Activated naive CD8-positive, alpha-beta T cell (primary cell): ENCODE measurements around the gene TPCN1.

ENCODE experiments used
- H3K27ac Mint-ChIP-seq: one replicate; pipeline ENCODE4 v1.8.0; 2021; ENCODE audit warnings: mixed read lengths
- H3K27me3 Mint-ChIP-seq: one replicate; pipeline ENCODE4 v1.8.0; 2021; ENCODE audit warnings: mixed read lengths
- H3K36me3 Mint-ChIP-seq: one replicate; pipeline ENCODE4 v1.8.0; 2021; ENCODE audit warnings: mixed read lengths
- H3K4me1 Mint-ChIP-seq: one replicate; pipeline ENCODE4 v1.8.0; 2021; ENCODE audit warnings: low read depth, mixed read lengths
- H3K4me3 Mint-ChIP-seq: one replicate; pipeline ENCODE4 v1.8.0; 2021; ENCODE audit warnings: mild to moderate bottlenecking, mixed read lengths
- H3K9me3 Mint-ChIP-seq: one replicate; pipeline ENCODE4 v1.8.0; 2021; ENCODE audit warnings: low read depth, mixed read lengths

TPCN1 gene

DNA sequence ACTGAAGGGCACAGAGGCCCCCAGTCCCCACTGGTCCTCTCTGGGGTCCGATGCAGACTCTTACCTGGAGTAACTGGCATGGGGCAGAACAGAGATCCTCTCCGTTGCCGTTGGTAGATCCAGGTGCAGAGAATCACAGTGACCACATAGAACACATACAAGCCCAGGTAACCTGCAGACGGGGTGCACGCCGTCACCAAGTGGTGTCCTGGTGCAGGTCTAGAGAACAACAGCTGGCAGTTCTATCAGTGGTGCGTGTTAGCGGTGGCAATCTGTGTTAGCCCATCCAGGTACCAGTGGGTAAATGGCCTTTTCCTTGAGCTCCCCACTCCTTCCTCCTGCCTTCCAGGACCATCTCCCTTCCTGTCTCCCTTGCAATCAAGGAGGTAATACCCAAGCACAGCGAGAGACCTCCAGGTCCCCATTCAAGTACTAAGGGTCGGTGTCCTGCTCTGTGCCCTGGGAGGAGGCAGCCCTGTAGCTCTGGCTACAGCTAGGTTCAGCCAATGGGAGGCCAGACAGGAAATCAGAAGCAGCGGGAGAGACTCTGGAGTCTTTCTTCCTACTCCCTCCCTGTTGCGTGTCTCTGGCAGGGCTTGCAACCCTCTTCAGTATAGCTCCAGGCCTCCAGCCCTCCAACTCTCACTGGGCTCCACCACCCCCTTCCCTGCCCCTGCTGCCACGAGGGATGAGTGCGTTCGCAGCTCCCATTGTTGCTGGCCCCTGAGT, 97.8 kb downstream of the TPCN1 start:
- H3K27ac Mint-ChIP-seq, result no peak overlapping the region
- H3K9me3 Mint-ChIP-seq, result no peaks in the 10 kb centered on the region
- peaks cover 9% of the 10 kb centered on the region for H3K4me1 Mint-ChIP-seq
- no peak overlapping the region for H3K4me3 Mint-ChIP-seq
- no peaks in the 10 kb centered on the region for H3K27me3 Mint-ChIP-seq
- H3K36me3 Mint-ChIP-seq, result peaks cover 7% of the 10 kb centered on the region

DNA sequence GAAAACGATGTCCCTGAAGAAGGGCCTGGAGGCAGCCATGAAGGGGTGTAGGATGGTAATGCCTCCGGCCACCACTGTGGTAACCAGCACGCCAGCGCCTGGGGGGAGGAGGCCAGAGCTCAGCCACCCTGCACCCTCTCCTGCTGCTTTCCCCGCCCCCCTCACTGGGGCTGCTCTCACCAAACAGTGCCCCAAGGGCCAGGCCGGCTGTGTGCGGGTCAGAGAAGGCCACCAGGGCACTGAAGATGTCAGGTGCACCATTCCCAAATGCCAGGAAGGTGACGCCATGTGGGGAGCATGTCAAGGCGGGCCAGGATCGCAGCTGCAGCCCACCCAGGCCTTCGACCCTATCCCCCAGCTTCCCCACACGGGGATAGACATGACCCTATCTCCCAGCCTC, 99.1 kb downstream of the TPCN1 start:
- H3K4me3 Mint-ChIP-seq, result no peak overlapping the region
- H3K9me3 Mint-ChIP-seq, result no peaks in the 10 kb centered on the region
- no peak overlapping the region for H3K27ac Mint-ChIP-seq
- peaks cover 11% of the 10 kb centered on the region for H3K4me1 Mint-ChIP-seq
- no peaks in the 10 kb centered on the region for H3K27me3 Mint-ChIP-seq
- peaks cover 7% of the 10 kb centered on the region for H3K36me3 Mint-ChIP-seq

DNA sequence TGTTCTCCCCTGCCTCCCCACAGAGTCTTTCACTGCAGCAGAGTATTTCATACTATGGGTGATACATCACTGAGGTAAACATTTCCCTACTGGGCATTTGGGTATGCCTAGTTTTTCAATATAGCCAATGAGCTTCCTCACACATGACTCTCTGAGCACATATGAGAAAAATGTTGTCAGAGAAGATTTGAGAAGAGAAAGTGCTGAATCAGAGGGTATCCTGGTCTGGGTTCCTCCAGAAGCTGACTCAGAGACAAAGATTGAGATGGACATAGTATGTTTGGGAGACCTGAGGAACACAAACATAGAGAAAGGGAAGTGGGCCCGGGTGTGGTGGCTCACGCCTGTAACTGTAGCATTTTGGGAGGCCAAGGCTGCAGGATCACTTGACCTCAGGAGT, 101.1 kb downstream of the TPCN1 start:
- H3K9me3 Mint-ChIP-seq, result no peaks in the 10 kb centered on the region

DNA sequence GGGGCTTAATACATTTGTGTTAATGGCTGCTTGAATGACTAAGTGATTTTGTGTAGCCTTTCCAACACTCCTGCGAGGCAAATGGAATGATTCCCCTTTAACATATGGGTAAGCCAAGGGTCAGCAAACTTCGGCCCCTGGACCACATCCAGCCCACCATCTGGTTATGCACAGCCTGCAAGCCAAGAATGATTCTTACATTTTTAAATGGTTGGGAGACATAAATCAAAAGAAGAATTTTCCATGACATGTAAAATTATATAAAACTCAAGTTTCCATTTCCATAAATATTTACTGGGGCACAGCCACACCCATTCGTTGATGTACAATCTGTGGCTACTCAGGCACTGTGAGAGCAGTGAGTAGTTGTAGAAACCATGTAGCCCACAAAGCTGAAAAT, 104.7 kb downstream of the TPCN1 start:
- H3K36me3 Mint-ChIP-seq, result no peaks in the 10 kb centered on the region
- peak overlapping the region; percentile 16 for H3K27ac Mint-ChIP-seq
- H3K9me3 Mint-ChIP-seq, result no peaks in the 10 kb centered on the region
- H3K4me3 Mint-ChIP-seq, result no peak overlapping the region
- no peaks in the 10 kb centered on the region for H3K27me3 Mint-ChIP-seq
- peaks cover 41% of the 10 kb centered on the region for H3K4me1 Mint-ChIP-seq

More for the DNA sequence above, 101.1 kb downstream of the TPCN1 start:
- peaks cover 7% of the 10 kb centered on the region for H3K36me3 Mint-ChIP-seq
- H3K4me3 Mint-ChIP-seq, result no peak overlapping the region
- no peaks in the 10 kb centered on the region for H3K27me3 Mint-ChIP-seq
- H3K27ac Mint-ChIP-seq, result peak overlapping the region; percentile 34
- peaks cover 16% of the 10 kb centered on the region for H3K4me1 Mint-ChIP-seq

DNA sequence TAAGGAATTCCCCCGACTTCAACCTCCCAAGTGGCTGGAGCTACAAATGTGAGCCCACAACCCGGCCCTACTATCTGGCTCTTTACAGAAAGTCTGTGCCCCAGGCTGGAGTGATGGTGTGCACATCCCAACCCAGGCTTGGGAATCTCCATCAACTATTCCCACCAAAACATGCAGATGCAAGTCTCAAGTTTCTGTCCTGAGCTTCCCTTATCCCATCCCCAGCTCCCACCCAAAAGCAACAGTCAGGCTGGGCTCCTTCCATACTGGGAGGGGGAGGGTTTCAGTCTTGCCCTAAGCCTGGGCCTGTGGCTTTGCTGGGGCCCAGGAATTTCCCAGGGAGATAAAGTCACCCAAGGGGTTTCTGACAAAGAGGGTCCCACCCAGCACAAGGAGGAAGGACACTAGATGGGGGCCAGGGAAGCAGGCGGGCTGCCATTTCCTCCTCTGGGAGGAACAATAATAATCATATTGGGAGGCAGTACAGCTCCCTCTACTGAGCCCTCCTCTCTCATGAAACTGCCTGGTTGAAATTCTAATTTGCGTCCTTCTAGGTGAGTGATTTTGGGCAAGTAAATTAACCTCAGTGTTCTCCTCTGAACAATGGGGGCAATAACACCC, 105.6 kb downstream of the TPCN1 start:
- Mint-ChIP-seq H3K27ac (peak overlapping the region; percentile 52), H3K36me3 (peaks cover 2% of the 10 kb centered on the region), H3K4me3 (no peak overlapping the region), H3K27me3 (no peaks in the 10 kb centered on the region), H3K4me1 (peaks cover 46% of the 10 kb centered on the region), H3K9me3 (no peaks in the 10 kb centered on the region)

DNA sequence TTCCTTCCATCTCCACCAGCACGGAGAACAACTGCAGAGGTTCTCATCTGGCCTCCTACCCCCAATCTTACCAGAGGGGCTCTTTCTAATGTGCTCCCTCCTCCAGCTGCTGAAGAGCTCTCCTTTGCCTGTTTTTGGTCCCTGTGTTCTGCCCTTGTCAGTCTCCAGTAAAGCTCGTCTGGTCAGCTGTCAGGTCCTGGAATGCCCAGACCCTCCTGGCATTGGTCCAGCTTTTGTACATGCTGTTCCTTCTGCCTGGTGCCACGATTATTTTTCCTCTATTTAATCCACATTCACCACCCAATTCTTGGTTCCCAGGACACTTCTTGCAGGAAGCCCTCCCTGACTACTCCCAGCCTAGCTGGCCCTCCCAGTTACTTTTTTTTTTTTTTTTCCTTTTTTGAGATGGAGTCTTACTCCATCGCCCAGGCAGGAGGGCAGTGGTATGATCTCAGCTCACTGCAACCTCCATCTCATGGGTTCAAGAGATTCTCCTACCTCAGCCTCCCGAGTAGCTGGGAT, 107.2 kb downstream of the TPCN1 start:
- Mint-ChIP-seq H3K27me3 (no peaks in the 10 kb centered on the region), H3K36me3 (peaks cover 3% of the 10 kb centered on the region), H3K4me3 (no peak overlapping the region), H3K4me1 (peaks cover 54% of the 10 kb centered on the region), H3K9me3 (no peaks in the 10 kb centered on the region), H3K27ac (peak overlapping the region; percentile 28)

DNA sequence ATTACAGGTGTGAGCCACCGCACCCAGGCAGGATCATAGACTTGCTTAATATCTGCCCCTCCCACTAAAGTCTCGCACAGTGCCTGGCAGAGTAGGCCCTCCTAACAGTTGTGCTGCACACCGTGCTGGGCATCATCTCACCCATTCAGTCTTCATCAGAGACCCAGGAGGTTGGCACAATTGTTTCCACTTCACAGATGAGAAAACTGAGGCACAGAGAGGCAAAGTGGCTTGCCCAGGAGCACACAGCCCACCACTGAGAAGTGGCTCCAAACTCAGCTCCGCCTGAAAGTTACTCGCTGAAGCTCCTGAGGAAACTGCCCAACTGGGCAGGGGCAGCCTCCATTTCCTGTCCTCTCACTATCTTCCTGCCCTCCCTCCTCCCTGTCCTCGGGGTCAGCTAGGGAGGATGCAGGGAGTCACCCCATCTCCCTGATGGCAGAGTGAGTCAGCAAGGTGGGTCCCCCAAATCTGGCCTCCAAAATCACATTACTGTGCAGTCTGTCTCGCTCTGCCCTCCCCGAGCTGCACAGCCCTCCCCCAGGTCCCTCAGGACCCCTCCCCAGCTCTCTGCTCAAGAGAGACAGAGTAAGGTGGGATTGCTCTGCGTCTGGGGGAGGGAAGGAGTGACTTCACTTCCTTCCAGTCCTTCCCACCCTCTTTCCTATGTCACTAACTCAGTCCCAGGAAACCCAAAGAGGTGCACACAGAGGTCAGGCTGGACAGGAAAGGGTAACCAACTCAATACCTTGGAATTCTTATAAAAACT, 107.9 kb downstream of the TPCN1 start:
- Mint-ChIP-seq H3K27ac (peak overlapping the region; percentile 41), H3K36me3 (peaks cover 3% of the 10 kb centered on the region), H3K4me1 (peaks cover 58% of the 10 kb centered on the region), H3K9me3 (no peaks in the 10 kb centered on the region), H3K27me3 (no peaks in the 10 kb centered on the region), H3K4me3 (no peak overlapping the region)

DNA sequence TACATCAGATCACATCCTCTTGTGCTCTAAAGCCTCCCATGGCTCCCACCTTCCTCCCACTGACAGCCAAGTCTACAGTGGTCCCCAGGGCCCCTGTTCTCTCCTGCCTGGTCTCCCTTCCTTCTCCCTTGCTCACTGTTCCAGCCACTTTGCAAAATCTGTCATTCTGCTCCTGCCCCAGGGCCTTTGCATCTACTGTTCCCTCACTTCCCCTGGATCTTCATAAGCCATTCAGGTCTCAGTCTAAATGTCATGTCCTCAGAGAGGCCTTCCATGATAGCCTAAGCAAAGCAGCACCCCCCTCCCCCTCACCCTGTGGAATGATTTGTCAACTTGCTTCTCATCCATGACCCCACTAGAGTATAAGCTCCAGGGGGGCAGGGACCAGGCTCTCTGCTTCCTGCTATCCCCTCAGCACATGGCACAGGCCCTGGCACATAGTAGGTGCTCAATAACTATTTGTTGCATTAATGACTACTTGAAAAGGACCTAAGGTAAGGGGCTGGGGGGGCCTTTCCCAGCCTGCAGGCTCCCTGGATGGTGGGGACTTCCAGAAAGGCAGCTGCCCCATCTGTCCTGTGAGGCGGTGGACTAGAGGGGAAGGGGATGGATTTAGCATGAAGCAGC, 108.6 kb downstream of the TPCN1 start:
- peaks cover 57% of the 10 kb centered on the region for H3K4me1 Mint-ChIP-seq
- H3K27me3 Mint-ChIP-seq, result no peaks in the 10 kb centered on the region

DNA sequence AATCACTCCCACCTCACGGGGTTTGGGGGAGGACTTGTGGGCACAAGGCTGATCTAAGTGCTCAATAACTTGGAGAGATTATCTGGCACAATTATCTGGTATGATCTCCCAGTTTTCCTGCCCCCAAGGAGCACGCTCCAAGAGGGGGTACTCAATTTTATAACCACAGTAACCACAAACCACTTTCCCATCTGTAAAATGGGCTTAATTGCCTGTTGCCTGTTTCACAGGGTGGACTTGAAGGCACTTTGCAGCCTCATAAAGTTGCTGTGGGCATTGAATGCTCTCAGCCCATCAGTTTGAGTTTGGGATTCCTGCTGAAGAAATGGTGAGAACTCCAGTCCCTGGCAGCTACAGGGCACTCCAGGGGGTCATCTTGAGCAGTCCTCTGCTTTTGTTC, 109.2 kb downstream of the TPCN1 start:
- H3K27ac Mint-ChIP-seq, result peak overlapping the region; percentile 24
- H3K4me1 Mint-ChIP-seq, result peaks cover 57% of the 10 kb centered on the region
- H3K9me3 Mint-ChIP-seq, result no peaks in the 10 kb centered on the region
- H3K27me3 Mint-ChIP-seq, result no peaks in the 10 kb centered on the region
- H3K4me3 Mint-ChIP-seq, result no peak overlapping the region
- peaks cover 3% of the 10 kb centered on the region for H3K36me3 Mint-ChIP-seq

More for the DNA sequence above, 108.6 kb downstream of the TPCN1 start:
- Mint-ChIP-seq H3K4me3 (no peak overlapping the region), H3K9me3 (no peaks in the 10 kb centered on the region), H3K27ac (peak overlapping the region; percentile 41), H3K36me3 (peaks cover 3% of the 10 kb centered on the region)

DNA sequence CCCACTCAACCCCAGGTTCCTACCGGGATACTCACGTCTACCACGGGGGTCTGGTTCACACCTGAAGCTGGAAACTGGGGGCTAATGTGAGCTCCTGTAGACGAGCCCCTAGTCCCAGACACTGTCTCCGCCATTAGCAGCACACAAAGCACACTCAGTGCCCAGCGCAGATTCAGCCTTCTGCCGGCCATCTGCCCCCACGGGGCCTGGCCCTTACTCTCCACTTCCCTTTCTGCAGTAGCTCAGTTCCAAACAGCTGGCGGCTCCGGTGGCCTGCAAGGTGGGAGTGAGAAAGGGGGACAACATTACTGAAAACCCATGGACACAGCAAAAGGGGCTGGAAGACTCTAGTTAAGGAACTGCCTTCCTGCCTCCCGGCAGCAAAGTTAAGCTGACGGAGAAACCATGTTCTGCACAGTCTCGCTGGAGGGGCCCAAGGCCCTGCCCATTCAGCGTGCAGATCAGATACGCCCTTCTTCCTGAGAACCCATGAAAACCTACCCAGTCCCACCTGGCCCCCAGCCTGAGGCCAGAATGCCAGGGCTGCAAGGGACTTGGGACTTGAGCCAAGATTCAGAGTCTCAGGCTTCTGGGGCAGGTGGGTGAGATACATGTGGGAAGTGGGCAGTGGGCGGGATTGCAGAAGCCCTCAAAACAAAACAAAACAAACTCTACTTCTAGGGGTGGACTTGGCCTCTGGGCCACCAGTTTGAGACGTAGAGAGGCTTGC, 111.6 kb downstream of the TPCN1 start:
- peak overlapping the region; percentile 38 for H3K27ac Mint-ChIP-seq
- peaks cover 53% of the 10 kb centered on the region for H3K4me1 Mint-ChIP-seq
- no peaks in the 10 kb centered on the region for H3K9me3 Mint-ChIP-seq
- no peaks in the 10 kb centered on the region for H3K27me3 Mint-ChIP-seq
- H3K36me3 Mint-ChIP-seq, result peaks cover 3% of the 10 kb centered on the region
- H3K4me3 Mint-ChIP-seq, result peak overlapping the region; percentile 92

DNA sequence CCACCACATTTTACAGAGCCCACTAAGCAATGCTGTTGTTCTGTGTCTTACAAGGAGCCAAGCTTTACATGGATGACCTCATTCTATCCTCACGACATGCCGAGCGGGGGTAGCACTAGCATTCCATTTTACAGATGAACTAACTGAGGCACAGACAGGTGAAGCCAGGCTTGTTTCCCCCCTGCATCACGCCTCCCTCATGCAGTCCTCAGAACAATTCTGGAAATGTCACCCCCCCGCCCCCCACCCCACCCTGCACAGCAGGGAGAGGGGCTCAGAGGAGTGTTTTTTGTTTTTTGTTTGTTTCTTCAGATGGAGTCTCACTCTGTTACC, 112.1 kb downstream of the TPCN1 start:
- Mint-ChIP-seq H3K9me3 (no peaks in the 10 kb centered on the region), H3K27ac (no peak overlapping the region), H3K36me3 (peaks cover 3% of the 10 kb centered on the region), H3K4me1 (peaks cover 50% of the 10 kb centered on the region), H3K4me3 (peak overlapping the region; percentile 92), H3K27me3 (no peaks in the 10 kb centered on the region)

DNA sequence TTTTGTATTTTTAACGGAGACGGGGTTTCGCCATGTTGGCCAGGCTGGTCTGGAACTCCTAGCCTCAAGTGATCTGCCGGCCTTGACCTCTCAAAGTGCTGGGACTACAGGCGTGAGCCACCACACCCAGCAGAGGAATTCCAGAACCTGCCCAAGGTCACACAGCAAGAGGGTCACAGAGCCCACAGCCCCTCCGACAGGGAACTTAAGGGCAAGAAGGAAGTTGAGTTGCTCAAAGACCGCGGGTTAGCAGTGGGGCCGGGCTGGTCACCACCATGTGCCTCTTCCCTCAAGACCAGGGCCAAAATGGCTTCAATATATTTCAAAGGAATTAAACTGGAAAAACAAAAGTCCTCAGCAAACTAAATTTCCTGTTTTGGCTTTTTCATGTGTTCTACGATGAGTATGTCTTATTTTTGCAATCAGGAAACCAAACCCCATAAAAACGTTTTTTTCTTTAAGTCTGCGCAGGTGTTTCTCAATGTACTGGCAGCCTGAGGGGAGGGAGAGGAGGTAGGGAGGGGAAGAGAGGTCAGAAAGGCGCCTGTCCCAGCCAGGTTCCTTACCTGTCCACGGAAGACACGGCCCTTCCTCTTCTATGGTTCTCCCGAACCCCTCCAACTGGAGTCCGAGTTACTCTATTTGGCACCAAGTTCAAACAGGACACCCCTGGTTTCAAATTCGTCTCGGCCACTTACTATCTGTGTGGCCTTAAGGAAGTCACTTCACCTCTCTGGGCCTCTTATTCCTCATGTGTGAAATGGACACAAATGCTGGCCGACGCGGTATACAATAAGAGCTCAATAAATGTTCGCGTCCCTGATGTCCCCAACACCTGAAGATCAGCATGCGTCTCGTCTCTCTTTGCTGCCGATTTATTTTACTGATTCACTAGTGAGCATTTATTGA, 112.9 kb downstream of the TPCN1 start:
- Mint-ChIP-seq H3K27me3 (no peaks in the 10 kb centered on the region), H3K27ac (peak overlapping the region; percentile 76), H3K4me3 (peak overlapping the region; percentile 92), H3K4me1 (peaks cover 45% of the 10 kb centered on the region), H3K36me3 (peaks cover 3% of the 10 kb centered on the region), H3K9me3 (no peaks in the 10 kb centered on the region)

DNA sequence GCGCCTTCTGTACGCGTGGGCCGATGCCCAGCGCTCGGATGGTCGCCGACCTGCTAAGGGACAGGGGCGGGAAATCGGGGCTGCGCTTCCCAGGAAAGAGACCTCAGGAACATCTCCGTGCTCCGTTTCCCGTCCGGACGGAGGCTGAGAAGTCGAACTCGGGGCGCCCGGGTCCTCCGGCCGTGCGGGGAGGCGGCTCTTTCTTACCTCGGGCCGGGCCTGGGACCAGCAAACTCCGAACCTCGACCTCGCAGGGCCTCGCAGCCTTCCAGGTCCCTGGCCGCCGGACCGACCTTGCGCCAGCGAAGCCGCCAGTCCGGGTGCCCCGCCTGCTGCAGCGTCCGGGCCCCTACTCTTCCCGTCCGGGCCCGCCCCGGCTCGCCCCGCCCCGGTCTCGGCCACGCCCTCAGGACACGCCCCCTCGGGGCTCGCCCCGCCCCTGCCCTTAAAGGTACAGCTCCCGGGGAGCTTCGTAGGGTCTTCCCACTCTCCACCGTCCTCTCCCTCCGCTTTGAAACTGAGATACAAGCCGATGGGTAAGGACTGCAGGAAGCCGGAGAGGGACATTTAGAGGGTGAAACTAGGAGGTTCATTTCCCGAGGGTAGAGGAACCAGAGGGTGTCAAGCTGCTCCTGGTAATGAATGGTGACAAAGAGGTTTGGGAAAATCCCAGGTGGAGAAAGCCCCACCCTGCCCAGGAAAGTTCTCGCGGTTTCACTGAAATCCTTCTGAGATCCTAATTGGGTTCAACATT, 113.7 kb downstream of the TPCN1 start, which contains the start of gene SLC8B1:
TSS of gene SLC8B1 (minus strand) at position 324 of the 754 bp plus-strand sequence. CDS start 2,231 bp downstream, outside the sequence.
- Mint-ChIP-seq H3K27ac (peak within 1 kb of the TSS; percentile 76), H3K9me3 (no peaks in the 10 kb centered on the region), H3K4me3 (peak within 1 kb of the TSS; percentile 92), H3K4me1 (peaks cover 38% of the 10 kb centered on the region), H3K27me3 (no peaks in the 10 kb centered on the region), H3K36me3 (peaks cover 3% of the 10 kb centered on the region)
